HG03521 (cell line): ENCODE measurements around the gene CCDC40.

ENCODE experiments used
- ATAC-seq: cut with Tn5 transposase; IDR thresholded peaks from one replicate; pipeline ENCODE4 v1.9.1; 2021; ENCODE audit warnings: mild to moderate bottlenecking, moderate library complexity; ENCODE audit not compliant: unreplicated experiment

CCDC40 gene

GRCh38 chr17:79997011-79997660 is 39.3 kb upstream of the CCDC40 start:
- ATAC-seq, result no peak

DNA sequence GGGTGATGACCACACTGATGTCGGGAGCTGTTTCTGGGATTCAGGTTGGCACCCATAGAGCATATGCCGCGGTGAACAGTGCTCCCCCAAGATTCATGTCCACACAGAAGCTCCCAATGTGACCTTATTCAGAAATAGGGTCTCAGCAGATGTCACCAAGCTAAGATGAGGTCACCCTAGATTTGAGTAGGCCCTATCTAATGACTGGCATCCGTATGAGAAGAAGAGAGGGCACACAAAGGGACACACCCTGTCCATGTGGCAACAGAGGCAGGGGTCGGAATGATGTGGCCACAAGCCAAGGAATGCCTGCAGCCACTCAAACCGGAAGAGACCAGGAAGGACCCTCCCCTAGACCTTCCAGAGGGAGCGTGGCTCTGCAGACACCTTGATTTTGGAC is 36.3 kb upstream of the CCDC40 start:
- no peak for ATAC-seq

DNA sequence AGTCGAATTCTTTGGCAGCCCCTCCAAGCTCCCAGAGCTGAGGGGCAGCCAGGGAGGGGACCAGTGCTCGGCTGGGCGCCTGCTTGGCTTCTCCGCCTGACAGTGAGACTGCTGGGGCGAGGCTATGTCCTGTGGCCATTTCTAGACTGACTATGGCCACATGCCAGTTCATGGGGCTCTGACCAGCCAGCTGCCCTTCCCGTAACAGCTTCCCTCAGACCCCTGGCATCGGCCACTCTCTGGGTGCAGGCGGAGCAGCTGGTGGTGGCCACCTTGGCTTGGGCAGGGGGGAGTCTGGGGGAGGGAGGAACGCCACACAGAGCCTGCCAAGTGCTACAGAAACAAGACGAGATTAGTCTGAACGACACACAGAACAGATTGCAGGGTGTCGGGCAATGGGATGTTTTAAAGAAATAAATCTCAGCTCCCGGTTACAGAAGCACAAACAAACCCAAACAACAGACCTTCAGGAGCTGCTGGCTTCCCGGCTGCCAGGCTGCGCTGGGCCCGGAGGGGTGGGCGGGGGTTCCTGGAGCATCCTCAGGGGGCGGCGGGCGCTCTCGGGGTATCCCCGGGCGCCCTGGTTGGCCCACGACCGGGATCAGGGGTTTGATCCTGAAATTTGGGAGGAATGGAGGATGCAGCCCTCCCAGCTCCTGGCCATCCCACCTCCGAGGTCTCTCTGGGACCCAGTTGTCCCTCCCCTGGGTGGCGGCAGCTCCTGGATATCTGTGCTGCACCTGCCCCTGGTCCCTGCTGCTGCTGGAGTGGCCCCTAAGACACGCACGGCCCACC is 35.3 kb upstream of the CCDC40 start:
- no peak for ATAC-seq

GRCh38 chr17:80002070-80002641 is 34.3 kb upstream of the CCDC40 start:
- no peak for ATAC-seq

- no peak for ATAC-seq
Measured at GRCh38 chr17:80002690-80003490, 33.6 kb upstream of the CCDC40 start.

DNA sequence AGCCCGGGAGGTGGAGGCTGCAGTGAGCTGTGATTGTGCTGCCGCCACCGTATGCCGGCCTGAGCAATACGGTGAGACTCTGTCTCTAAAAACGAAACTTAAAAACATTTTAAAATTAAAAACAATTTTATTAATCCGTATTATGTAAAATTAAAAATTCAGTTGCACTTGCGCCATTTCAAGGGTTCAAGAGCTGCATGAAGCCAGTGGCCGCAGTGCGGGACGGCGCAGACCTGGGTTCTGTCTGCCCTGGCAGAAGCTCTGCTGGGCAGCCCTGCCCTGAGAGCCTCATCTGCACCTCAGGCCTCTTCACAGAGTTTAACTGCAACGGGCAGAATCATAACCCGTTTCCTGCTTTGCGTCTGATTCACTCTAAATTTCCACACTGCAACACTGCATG is 32.5 kb upstream of the CCDC40 start:
- ATAC-seq, result no peak

DNA sequence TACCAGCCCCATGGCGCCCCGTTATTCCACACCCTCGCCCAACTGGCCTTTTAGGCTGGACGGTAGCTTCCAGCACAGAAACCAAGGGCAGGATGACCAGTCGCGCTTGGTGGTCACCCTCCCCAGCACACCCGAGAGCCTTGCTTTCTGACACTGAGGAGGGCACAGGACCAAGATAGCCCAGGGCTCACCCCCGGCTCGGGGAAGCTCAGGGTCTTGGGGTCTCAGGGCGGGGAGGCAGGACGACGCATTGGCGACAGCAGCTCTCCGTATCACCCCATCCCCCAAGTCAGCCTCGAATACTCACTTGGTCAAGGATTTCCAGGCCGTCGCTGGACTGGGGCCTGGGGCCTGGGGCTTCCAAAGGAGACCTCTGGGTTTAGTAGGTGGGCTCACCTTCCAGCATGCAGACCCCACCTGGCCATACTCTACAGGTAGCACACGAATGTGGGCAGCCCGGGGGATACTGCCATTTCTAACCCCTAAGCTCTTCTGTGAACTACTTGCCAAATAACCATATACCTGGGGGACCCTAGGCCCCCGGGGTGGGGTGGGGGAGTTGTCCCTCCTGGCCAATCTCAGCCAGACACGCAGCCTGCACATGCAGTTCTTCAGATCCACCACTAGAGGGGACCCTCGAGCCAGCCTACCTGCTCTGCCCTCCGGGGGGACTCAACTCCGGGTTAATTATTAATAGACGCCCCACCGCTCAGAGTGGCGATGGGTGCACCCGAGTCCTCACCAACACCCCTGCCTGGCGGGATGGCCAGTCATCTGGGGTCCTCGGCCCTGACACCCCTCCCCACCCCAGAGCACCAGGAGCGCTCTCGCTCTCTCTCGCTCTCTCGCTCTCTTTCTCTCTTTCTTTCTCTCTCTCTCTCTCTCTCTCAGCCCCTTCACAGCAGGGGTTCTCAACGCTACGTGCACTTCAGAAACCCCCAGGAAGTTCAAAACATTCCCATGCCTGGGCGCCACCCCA is 30.8 kb upstream of the CCDC40 start:
- no peak for ATAC-seq

DNA sequence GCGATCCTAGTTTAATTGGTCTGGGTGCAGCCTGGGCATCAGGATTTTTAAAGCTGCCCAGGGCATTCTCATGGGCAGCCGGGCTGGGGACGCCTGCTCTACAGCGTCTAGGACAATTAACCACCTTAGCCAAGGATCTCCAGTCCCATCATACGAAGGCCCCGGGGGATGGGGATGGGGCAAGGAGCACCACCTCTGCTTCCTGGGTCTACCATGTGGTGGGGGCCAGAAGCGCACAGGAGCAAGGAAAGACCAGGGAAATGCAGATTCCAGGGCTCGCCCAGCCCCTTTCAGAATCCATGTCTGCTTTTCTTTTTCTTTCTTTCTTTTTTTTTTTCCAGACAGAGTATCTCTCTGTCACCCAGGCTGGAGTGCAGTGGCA is 30.1 kb upstream of the CCDC40 start:
- no peak for ATAC-seq

DNA sequence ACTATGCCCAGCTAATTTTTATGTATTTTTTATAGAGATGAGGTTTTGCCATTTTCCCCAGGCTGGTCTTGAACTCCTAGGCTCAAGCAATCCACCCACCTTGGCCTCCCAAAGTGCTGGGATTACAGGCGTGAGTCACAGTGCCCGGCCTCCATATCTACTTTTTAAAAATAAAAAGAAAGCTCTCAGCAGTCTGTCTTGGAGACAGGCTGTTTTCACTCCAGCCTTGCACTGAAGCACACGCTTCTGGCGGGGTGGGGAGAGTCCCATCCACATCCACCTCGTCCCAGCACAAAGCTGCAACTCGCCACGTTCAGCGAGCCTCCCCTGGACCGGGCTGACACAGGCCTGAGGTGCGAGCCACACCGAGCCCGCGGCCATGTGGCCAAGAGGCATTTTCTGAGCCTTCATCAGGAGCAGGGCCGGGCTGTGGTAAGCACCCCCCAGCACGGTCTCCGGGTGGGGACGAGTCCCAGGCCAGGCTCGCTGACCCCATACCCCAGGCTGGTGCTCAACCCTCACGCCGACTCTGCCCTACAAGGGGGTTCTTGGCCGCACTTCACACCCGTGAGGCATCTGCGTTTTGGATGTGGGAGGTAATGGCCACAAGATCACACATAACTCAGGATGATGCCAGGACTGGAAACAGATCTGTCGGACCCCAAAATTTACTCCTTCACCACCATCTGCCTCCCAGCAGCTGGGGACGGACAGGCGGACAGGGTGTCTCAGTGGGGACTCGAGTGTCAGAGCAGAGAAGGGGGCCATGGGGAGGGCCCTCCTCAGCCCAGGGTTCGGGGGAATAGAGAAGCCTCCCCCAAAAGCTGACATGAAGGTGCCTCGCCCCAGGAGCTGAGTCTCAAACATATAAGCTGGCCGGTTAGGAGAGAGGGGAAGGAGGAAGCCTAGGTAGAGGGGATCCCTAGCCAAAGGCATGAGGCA is 29.4 kb upstream of the CCDC40 start:
- ATAC-seq, result no peak

- ATAC-seq, result no peak
Measured at GRCh38 chr17:80007939-80008338, 28.5 kb upstream of the CCDC40 start.

- no peak for ATAC-seq
Measured at GRCh38 chr17:80008383-80008840, 28.0 kb upstream of the CCDC40 start.

GRCh38 chr17:80008848-80009247 is 27.6 kb upstream of the CCDC40 start:
- no peak for ATAC-seq

- no peak for ATAC-seq
Measured at GRCh38 chr17:80009391-80010282, 26.8 kb upstream of the CCDC40 start.

DNA sequence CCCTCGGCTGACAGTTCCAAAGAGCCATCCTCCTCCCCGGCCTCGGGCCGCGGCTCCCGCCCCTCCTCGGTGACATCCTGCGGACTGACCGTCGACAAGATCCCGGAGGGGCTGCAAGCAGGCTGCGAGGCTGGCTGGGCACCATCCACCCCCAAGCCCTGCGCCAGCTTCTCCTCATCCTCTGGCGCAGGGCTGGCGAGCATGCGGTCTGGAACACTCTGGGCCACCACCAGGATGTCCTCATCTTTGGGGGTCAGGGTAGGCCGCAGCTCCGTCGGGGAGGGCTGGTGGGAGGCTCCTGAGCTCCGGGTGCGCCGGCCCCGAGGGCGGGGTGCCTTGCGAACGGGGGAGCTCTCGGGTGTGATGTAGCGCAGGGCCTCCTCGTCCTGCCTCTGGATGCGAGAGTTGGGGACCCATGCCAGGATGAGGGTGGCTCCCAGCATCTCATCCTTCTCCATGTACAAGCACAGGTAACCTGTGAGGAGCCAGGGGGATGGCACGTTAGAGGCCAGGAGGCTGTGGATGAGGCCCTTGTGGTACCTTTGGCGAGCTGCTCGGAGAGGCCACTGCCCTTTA is 26.1 kb upstream of the CCDC40 start:
- no peak for ATAC-seq

- ATAC-seq, result no peak
Measured at GRCh38 chr17:80011989-80012555, 24.4 kb upstream of the CCDC40 start.

- no peak for ATAC-seq
Measured at GRCh38 chr17:80012765-80013741, 23.4 kb upstream of the CCDC40 start.
